Activated T-helper 1 cell treated with anti-CD3 and anti-CD28 coated beads, Interleukin-2, amount 50 U/mL, for 16 hours (primary cell): ENCODE data around the gene PPP2R2B.

ENCODE experiments used
- DNase-seq, 2 donors: peaks; one replicate each; pipeline ENCODE4 v3.0.0-alpha.2; 2020; ENCODE audit warnings: low read depth in 1 of 2, low spot score in 1 of 2

Gene PPP2R2B

GRCh38 chr5:146788898-146789297, 89.7 kb downstream of the PPP2R2B start:
- no peak for DNase-seq

GRCh38 chr5:146785065-146785464, 93.5 kb downstream of the PPP2R2B start:
- DNase-seq: no peak

- no peak for DNase-seq
Observed at GRCh38 chr5:146781157-146781556, 97.4 kb downstream of the PPP2R2B start.

GRCh38 chr5:146779211-146779869, 99.2 kb downstream of the PPP2R2B start:
- DNase-seq: no peak

GRCh38 chr5:146778795-146779194, 99.8 kb downstream of the PPP2R2B start:
- DNase-seq: no peak

- DNase-seq: no peak
Observed at GRCh38 chr5:146778261-146778660, 100.3 kb downstream of the PPP2R2B start.

GRCh38 chr5:146772881-146773466, 105.6 kb downstream of the PPP2R2B start:
- no peak for DNase-seq

GRCh38 chr5:146770980-146771379, 107.6 kb downstream of the PPP2R2B start:
- no peak for DNase-seq

- no peak for DNase-seq
Observed at GRCh38 chr5:146770546-146770945, 108.0 kb downstream of the PPP2R2B start.

GRCh38 chr5:146767534-146767933, 111.0 kb downstream of the PPP2R2B start:
- no peak for DNase-seq

GRCh38 chr5:146766013-146766412, 112.5 kb downstream of the PPP2R2B start:
- DNase-seq: no peak

GRCh38 chr5:146765089-146765832, 113.3 kb downstream of the PPP2R2B start:
- DNase-seq: no peak

- no peak for DNase-seq
Observed at GRCh38 chr5:146762830-146763229, 115.7 kb downstream of the PPP2R2B start.

- no peak for DNase-seq
Observed at GRCh38 chr5:146761811-146762210, 116.7 kb downstream of the PPP2R2B start.

GRCh38 chr5:146758938-146759337, 119.6 kb downstream of the PPP2R2B start:
- DNase-seq: no peak

GRCh38 chr5:146758076-146758475, 120.5 kb downstream of the PPP2R2B start:
- DNase-seq: no peak

- DNase-seq: no peak
Observed at GRCh38 chr5:146756546-146756945, 122.0 kb downstream of the PPP2R2B start.

- DNase-seq: no peak
Observed at GRCh38 chr5:146755793-146756192, 122.8 kb downstream of the PPP2R2B start.

GRCh38 chr5:146754621-146755020, 123.9 kb downstream of the PPP2R2B start:
- no peak for DNase-seq

GRCh38 chr5:146753641-146754040, 124.9 kb downstream of the PPP2R2B start:
- no peak for DNase-seq

- DNase-seq: peak; percentile 5 to 8
Observed at GRCh38 chr5:146751781-146752401, 126.7 kb downstream of the PPP2R2B start.

GRCh38 chr5:146751054-146751453, 127.5 kb downstream of the PPP2R2B start:
- no peak for DNase-seq
